CD8-positive, alpha-beta memory T cell (primary cell): ENCODE measurements around the gene DOK4. TPM values are rescaled to one million over a fixed set of nuclear protein-coding genes. Genes with fewer than 3 reads are reported as not detected.

Experiments used
- CTCF ChIA-PET: fragments of 350-600 bp; sonication (Branson Sonifier 250); formaldehyde crosslinking; loops from one replicate; lab custom pipeline; 2021; ENCODE audit warnings: antibody characterized with exemption; lab: Charles Lee
- POLR2A ChIA-PET: fragments of 350-600 bp; sonication (Branson Sonifier 250); formaldehyde crosslinking; loops from one replicate; lab custom pipeline; 2021; ENCODE audit warnings: antibody characterized with exemption; lab: Charles Lee
- DNase-seq, 5 donors: peaks; one replicate each; pipeline versions ENCODE4 v3.0.0 to v3.0.0-alpha.2; 2020 to 2022; ENCODE audit warnings: mixed read lengths in 1 of 5
- H3K27ac ChIP-seq: one replicate; pipeline ENCODE4 v1.7.0; 2013; ENCODE audit warnings: low read depth, mild to moderate bottlenecking, low read length, moderate library complexity
- H3K27me3 ChIP-seq: 2 replicates; pipeline ENCODE4 v1.7.0; 2013; ENCODE audit warnings: low read length, mild to moderate bottlenecking; ENCODE audit not compliant: insufficient read depth, poor library complexity, severe bottlenecking
- H3K36me3 ChIP-seq: 2 replicates; pipeline ENCODE4 v1.7.0; 2013; ENCODE audit warnings: mild to moderate bottlenecking, low read length, moderate library complexity; ENCODE audit not compliant: insufficient read depth
- H3K4me1 ChIP-seq: 2 replicates; pipeline ENCODE4 v1.7.0; 2013; ENCODE audit warnings: mild to moderate bottlenecking, low read length, moderate library complexity; ENCODE audit not compliant: insufficient read depth
- H3K4me3 ChIP-seq: 2 replicates; pipeline ENCODE4 v1.7.0; 2013; ENCODE audit warnings: mild to moderate bottlenecking, low read length
- H3K9me3 ChIP-seq: 2 replicates; pipeline ENCODE4 v1.7.0; 2013; ENCODE audit warnings: mild to moderate bottlenecking, low read length
- H3K27ac Mint-ChIP-seq, 8 donors: one replicate each; pipeline ENCODE4 v1.8.0; 2020 to 2021; ENCODE audit warnings: mixed read lengths in 8 of 8, mild to moderate bottlenecking in 6 of 8, inconsistent platforms in 3 of 8, moderate library complexity in 3 of 8
- H3K27me3 Mint-ChIP-seq, 2 donors: one replicate each; pipeline ENCODE4 v1.8.0; 2020 to 2021; ENCODE audit warnings: mixed read lengths in 2 of 2, mild to moderate bottlenecking in 1 of 2, moderate library complexity in 1 of 2
- H3K36me3 Mint-ChIP-seq, 3 donors: one replicate each; pipeline ENCODE4 v1.8.0; 2020 to 2021; ENCODE audit warnings: mixed read lengths in 3 of 3, inconsistent platforms in 1 of 3, mild to moderate bottlenecking in 1 of 3
- H3K4me1 Mint-ChIP-seq, 3 donors: one replicate each; pipeline ENCODE4 v1.8.0; 2020 to 2021; ENCODE audit warnings: mixed read lengths in 3 of 3, inconsistent platforms in 1 of 3, mild to moderate bottlenecking in 1 of 3
- H3K4me3 Mint-ChIP-seq, 7 donors: one replicate each; pipeline ENCODE4 v1.8.0; 2020 to 2021; ENCODE audit warnings: mixed read lengths in 7 of 7, mild to moderate bottlenecking in 6 of 7, moderate library complexity in 4 of 7, inconsistent platforms in 2 of 7
- H3K9me3 Mint-ChIP-seq, 5 donors: one replicate each; pipeline ENCODE4 v1.8.0; 2020 to 2022; ENCODE audit warnings: mixed read lengths in 5 of 5, mild to moderate bottlenecking in 3 of 5, moderate library complexity in 2 of 5, inconsistent platforms in 1 of 5
- polyA plus RNA-seq: library from polyadenylated mRNA; unstranded; fragments of 300-500 nt; fragmentation: Illumina TruSeq; gene quantifications from one replicate; pipeline ENCODE4 v1.2.3, GENCODE V29; 2021
- total RNA-seq, 2 experiments: library from RNA; stranded (reverse); gene quantifications; one replicate each; pipeline ENCODE4 v1.2.3, GENCODE V29; 2021

DOK4 gene
- total and polyA plus RNA-seq, 3 experiments from 2014 or later: 3.3 to 7.0 (median 6.8) TPM

DNA sequence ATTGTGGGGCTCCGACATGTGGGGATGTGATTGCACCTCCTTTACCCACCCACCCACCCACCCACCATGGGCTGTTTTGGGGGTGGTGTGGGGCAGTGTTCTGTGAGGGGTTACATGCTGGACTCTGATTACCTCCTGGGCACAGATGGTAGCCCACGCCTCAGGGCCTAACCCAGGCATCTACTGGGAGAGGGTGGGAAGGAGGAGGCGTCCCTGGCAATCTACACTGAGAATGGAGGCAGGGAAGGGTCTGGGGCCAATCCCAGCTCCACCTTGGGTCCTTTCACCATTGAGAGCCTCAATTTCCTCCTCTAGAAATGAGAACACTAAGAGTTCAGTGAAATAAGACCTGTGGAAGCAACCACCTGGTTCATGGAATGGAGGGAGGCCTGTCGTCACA is 11.7 kb upstream of the DOK4 start:
- Mint-ChIP-seq H3K9me3 (no peaks in the 10 kb centered on the region), H3K4me3 (no peak overlapping the region), H3K36me3 (peaks cover 0 to 3% (median 0%) of the 10 kb centered on the region in 3 donors), H3K27ac (no peak overlapping the region), H3K4me1 (peaks cover 5 to 10% (median 6%) of the 10 kb centered on the region in 3 donors), H3K27me3 (peaks cover 4 to 5% of the 10 kb centered on the region in 2 donors)
- Histone ChIP-seq H3K4me1 (peaks cover 8% of the 10 kb centered on the region), H3K27ac (no peak overlapping the region), H3K4me3 (no peak overlapping the region), H3K36me3 (no peaks in the 10 kb centered on the region), H3K9me3 (no peaks in the 10 kb centered on the region), H3K27me3 (no peaks in the 10 kb centered on the region)
- POLR2A ChIA-PET: no interaction called here
- no peak for DNase-seq
- CTCF ChIA-PET: no interaction called here

DNA sequence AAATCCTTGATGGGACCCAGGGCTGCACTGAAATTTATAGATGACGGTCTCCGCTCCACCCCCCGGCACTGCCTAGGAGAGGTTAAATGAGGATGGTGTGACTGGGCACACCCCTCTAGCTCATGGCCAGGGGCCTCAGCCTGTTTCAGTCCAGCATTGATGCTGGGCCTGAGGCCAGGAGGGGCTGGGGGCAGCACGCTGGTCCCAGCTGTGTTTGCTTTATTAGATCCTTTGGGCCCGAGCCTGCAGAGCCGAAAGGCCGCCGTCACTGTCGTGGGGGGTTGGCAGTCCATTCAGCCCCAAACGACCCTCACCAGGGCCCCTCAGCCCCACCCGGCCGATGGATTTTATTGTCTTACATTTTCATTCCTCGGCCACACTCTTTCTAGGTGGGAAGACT is 10.8 kb upstream of the DOK4 start:
- peaks cover 0 to 3% (median 0%) of the 10 kb centered on the region in 3 donors for H3K36me3 Mint-ChIP-seq

DNA sequence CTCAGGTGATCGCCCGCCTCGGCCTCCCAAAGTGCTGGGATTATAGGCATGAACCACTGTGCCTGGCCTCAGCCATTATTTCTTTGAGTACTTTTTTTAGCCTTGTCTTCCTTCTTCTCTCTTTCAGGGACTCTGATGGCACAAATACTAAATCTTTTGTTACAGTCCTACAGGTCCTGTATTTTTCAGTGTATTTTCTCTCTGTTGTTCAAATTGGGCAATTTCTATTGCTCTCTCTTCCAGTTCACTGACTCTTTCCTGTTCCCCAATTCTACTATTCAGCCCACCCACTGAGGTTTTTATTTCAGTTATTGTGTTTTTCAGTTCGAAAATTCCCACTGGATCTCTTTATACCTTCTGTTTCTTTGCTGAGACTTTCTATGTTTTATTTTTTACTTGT is 7.5 kb upstream of the DOK4 start:
- Mint-ChIP-seq H3K27ac (no peak overlapping the region), H3K4me1 (no peaks in the 10 kb centered on the region), H3K9me3 (no peaks in the 10 kb centered on the region), H3K27me3 (peaks cover 7 to 8% of the 10 kb centered on the region in 2 donors), H3K36me3 (peaks cover 0 to 3% (median 0%) of the 10 kb centered on the region in 3 donors), H3K4me3 (peak overlapping the region in 1 of 7 donors; percentile 27)
- CTCF ChIA-PET: no interaction called here
- Histone ChIP-seq H3K36me3 (no peaks in the 10 kb centered on the region), H3K27me3 (no peaks in the 10 kb centered on the region), H3K4me3 (no peak overlapping the region), H3K9me3 (no peaks in the 10 kb centered on the region), H3K4me1 (no peaks in the 10 kb centered on the region), H3K27ac (no peak overlapping the region)
- POLR2A ChIA-PET: no interaction called here
- DNase-seq: no peak

More for the DNA sequence above, 10.8 kb upstream of the DOK4 start:
- no peak overlapping the region for H3K27ac Mint-ChIP-seq
- no peak overlapping the region for H3K27ac ChIP-seq
- no peak overlapping the region for H3K4me3 ChIP-seq
- peaks cover 4 to 7% of the 10 kb centered on the region in 2 donors for H3K27me3 Mint-ChIP-seq
- no peak for DNase-seq
- H3K27me3 ChIP-seq: no peaks in the 10 kb centered on the region
- CTCF ChIA-PET: no interaction called here
- POLR2A ChIA-PET: no interaction called here
- no peaks in the 10 kb centered on the region for H3K9me3 ChIP-seq
- no peak overlapping the region for H3K4me3 Mint-ChIP-seq
- H3K4me1 Mint-ChIP-seq: peaks cover 5 to 10% (median 6%) of the 10 kb centered on the region in 3 donors
- H3K9me3 Mint-ChIP-seq: no peaks in the 10 kb centered on the region
- no peaks in the 10 kb centered on the region for H3K36me3 ChIP-seq
- H3K4me1 ChIP-seq: peaks cover 8% of the 10 kb centered on the region

DNA sequence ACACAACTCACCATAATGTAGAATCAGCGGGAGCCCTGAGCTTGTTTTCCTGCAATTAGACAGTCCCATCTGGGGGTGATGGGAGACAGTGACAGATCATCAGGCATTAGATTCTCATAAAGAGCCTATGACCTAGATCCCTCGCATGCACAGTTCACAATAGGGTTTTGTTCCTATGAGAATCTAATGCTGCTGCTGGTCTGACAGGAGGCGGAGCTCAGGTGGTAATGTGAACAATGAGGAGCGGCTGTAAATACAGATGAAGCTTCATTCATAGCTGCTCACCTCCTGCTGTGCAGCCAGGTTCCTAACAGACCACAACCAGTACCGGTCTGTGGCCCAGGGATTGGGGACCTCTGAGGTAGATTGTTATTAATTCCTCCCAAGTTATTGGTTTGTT is 2.9 kb upstream of the DOK4 start:
- ChIA-PET POLR2A (no interaction called here), CTCF (interaction anchor here (1.6 kb wide), 1 partner anchor 27 kb away, joined by 5 read pairs; the partner anchor contains the start of gene POLR2C)
- Mint-ChIP-seq H3K9me3 (no peaks in the 10 kb centered on the region), H3K27me3 (peaks cover 3 to 4% of the 10 kb centered on the region in 2 donors), H3K27ac (no peak overlapping the region), H3K4me3 (no peak overlapping the region), H3K4me1 (peaks cover 22 to 26% (median 23%) of the 10 kb centered on the region in 3 donors), H3K36me3 (peaks cover 0 to 4% (median 3%) of the 10 kb centered on the region in 3 donors)
- Histone ChIP-seq H3K36me3 (no peaks in the 10 kb centered on the region), H3K9me3 (no peaks in the 10 kb centered on the region), H3K4me1 (peaks cover 14% of the 10 kb centered on the region), H3K27me3 (no peaks in the 10 kb centered on the region), H3K27ac (no peak overlapping the region), H3K4me3 (no peak overlapping the region)
- no peak for DNase-seq

DNA sequence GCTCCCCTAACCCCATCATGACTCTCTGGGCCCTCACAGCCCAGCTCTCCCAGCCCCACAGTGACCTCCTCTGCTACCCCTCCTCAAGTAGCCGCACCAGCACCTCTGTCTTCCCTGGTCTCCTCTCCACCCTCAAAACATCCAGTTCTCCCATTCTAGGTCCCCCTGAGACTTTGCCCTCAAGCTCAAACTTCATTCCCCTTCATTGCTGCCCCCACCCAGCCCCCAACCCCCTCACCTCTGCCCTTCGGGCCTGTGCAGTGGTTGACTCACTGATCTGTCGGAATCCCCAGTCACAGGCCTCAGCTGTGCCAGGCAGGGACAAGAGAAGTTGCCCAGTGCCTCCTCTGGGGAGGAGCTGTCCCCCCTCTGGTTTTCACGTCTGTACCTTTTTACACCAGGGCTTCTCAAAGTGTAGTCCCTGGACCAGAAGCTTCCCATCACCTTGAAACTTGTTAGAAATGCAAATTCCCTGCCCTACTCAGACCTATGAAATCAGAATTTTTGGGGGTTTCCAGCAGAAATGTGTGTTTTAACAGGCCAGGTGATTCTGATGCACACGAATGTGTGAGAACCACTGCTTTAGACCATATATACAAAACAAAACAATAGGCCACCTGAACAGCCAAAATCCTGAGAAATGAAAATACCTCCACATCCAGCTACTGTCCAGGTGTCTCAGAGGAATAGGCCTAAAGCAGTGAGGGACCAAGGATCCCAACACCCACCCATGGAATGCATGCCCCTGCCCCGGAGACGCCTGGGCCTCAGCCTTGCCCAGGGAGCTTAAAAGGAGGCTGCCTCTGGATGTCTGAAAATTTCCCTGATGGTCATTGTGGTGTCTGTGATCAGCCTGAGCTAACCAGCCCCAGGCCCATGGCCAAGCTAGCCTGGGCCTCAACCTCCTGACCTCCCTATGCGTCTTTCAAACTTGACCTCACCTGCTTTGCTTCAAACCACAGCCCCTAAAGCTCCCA is 853 bp upstream of the DOK4 start:
- ChIA-PET POLR2A (interaction anchor here (3.4 kb wide), 1 partner anchor 50 kb away, joined by 22 read pairs; the partner anchor contains the start of gene CCDC102A), CTCF (interaction anchor here (0.5 to 2.7 kb wide), 12 partner anchors 12 to 863 kb away, joined by 3 to 12 read pairs (median 4); partner anchors contain the start of genes CCDC102A and POLR2C)
- peaks cover 0 to 4% (median 0%) of the 10 kb centered on the region in 3 donors for H3K36me3 Mint-ChIP-seq
- Histone ChIP-seq H3K9me3 (no peaks in the 10 kb centered on the region), H3K27ac (no peak overlapping the region), H3K4me1 (peaks cover 14% of the 10 kb centered on the region), H3K27me3 (no peaks in the 10 kb centered on the region), H3K36me3 (no peaks in the 10 kb centered on the region), H3K4me3 (peak overlapping the region; percentile 43)
- H3K9me3 Mint-ChIP-seq: no peaks in the 10 kb centered on the region
- H3K4me1 Mint-ChIP-seq: peaks cover 22 to 26% (median 23%) of the 10 kb centered on the region in 3 donors
- H3K4me3 Mint-ChIP-seq: peak overlapping the region; percentile 73 to 91 (median 79)
- H3K27ac Mint-ChIP-seq: peak overlapping the region in 7 of 8 donors; percentile 17 to 84 (median 63)
- H3K27me3 Mint-ChIP-seq: peaks cover 0 to 4% of the 10 kb centered on the region in 2 donors
- DNase-seq: no peak

DNA sequence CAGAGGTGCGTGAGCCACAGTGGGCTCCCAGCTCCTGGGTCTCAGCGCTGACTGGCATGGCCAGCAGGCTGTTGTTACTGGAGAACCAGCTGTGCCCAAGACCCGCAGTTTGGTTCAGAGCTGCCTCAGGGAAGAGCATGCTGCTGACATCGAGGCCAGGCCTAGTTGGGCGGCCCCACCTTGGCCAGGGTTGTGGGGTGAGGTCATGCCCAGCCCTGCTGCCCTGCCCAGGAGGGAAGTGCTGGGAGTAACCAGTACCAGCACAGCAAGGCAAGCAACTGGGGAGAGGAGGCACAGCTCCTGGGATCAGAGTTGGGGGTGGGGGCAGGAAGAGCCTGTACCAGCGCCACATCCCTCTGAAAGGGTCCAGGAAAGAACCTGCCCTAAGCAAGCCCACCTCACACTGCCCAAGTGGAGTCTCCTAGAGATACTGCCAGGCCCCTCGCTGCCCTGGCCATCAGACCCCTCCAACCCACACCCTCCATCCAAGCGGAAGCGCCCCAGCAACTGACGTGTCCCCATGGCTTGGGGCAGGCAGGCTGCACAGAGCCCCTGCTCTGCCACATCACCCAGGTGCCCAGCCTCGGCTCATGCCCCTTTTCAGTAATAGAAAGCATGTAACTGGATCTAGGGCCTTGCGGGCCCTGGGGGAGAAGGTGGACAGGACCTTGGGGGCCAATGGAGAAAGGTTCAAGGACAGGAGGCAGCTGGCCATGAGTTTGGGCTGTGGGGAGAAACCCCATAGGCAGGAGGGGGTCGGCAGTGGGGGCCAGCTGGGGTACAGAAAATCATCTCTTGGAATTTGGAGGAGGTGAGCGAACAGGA is 990 bp downstream of the DOK4 start:
- POLR2A ChIA-PET: interaction anchor here (0.5 to 3.4 kb wide), 4 partner anchors 9 to 52 kb away, joined by 4 to 22 read pairs (median 8); partner anchors contain the start of genes CCDC102A, CIAPIN1, COQ9 and POLR2C
- H3K9me3 Mint-ChIP-seq: no peaks in the 10 kb centered on the region
- peak overlapping the region in 7 of 8 donors; percentile 47 to 98 (median 80) for H3K27ac Mint-ChIP-seq

DNA sequence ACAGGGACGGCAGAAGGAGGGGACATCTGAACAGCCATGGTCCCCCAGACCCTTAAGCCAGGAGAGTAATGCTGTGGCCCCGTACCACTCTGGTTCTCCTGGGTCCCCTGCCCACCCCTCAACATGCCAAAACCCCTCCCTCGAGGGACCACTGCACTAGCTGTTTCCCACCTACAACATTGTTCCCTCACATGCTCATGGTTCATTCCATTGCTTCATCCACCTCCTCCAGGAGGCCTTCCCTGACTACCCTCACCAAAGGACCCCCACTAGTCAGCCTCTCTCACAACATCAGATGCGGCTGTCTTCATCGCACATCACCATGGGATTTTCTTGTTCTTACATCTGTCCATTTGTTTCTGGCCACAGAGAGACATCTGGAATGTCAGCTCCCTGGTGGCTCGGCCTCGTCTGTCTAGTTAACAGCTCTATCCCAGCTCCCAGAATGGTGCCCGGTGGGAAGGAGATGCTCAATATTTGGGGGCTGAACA is 1.7 kb downstream of the DOK4 start:
- Histone ChIP-seq H3K9me3 (no peaks in the 10 kb centered on the region), H3K4me3 (no peak overlapping the region), H3K36me3 (no peaks in the 10 kb centered on the region), H3K27me3 (no peaks in the 10 kb centered on the region), H3K27ac (no peak overlapping the region), H3K4me1 (peaks cover 14% of the 10 kb centered on the region)
- Mint-ChIP-seq H3K4me1 (peaks cover 22 to 26% (median 23%) of the 10 kb centered on the region in 3 donors), H3K27ac (peak overlapping the region in 3 of 8 donors; percentile 28 to 88 (median 83)), H3K4me3 (peak overlapping the region in 5 of 7 donors; percentile 33 to 86 (median 45)), H3K36me3 (peaks cover 0 to 4% (median 0%) of the 10 kb centered on the region in 3 donors), H3K9me3 (no peaks in the 10 kb centered on the region), H3K27me3 (peaks cover 0 to 2% of the 10 kb centered on the region in 2 donors)
- no peak for DNase-seq
- ChIA-PET POLR2A (interaction anchor here (0.5 kb wide), 1 partner anchor 9 kb away, joined by 4 read pairs; no protein-coding TSS in a partner anchor), CTCF (interaction anchor here (1.1 to 2.7 kb wide), 5 partner anchors 10 to 65 kb away, joined by 4 to 11 read pairs (median 5); no protein-coding TSS in a partner anchor)

More for the DNA sequence above, 990 bp downstream of the DOK4 start:
- H3K4me3 ChIP-seq: peak overlapping the region; percentile 53
- H3K27me3 ChIP-seq: no peaks in the 10 kb centered on the region
- Mint-ChIP-seq H3K27me3 (peaks cover 0 to 4% of the 10 kb centered on the region in 2 donors), H3K4me3 (peak overlapping the region; percentile 82 to 96 (median 85)), H3K4me1 (peaks cover 22 to 26% (median 23%) of the 10 kb centered on the region in 3 donors), H3K36me3 (peaks cover 0 to 4% (median 0%) of the 10 kb centered on the region in 3 donors)
- H3K9me3 ChIP-seq: no peaks in the 10 kb centered on the region
- H3K27ac ChIP-seq: peak overlapping the region; percentile 47
- DNase-seq: no peak
- H3K4me1 ChIP-seq: peaks cover 14% of the 10 kb centered on the region
- H3K36me3 ChIP-seq: no peaks in the 10 kb centered on the region
- CTCF ChIA-PET: interaction anchor here (0.8 to 2.7 kb wide), 10 partner anchors 10 to 68 kb away, joined by 3 to 12 read pairs (median 5); partner anchors contain the start of genes CCDC102A and POLR2C
